ENCODE results near the gene FBN3.
"Not testable (repeated sequence)": the region's sequence is repeated elsewhere in the genome, so short reads cannot be mapped to it uniquely, and the experiment has no call there.

The FBN3 gene

DNA sequence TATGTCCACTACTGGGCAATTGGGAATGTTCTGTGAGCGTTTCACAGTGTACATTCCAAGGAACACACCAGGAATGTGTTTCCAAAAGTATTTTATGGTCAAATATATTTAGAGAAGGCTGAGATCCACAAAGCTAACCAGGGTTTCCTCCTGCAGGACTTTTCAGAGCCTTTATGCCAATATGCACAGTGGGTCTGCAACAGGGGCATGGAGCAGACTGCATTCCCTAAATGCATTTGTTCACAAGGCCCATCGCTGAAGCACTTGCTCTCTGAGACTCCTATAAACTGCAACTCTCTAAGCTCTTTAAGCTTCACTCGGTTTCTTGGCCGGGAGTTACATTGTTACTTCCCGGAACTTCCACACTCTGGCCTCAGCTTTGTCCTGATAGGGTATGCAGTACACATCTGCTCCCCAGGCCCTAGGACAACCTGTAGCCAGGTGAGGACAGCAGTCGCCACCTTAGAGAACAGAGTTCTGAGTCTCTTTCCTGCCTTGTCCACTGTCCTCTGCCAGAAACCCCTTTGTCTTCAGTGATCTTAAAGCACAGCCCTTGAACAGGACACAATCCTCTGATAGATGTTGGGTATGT, 33.5 kb downstream of the FBN3 start:
- FAIRE-seq: no peak

DNA sequence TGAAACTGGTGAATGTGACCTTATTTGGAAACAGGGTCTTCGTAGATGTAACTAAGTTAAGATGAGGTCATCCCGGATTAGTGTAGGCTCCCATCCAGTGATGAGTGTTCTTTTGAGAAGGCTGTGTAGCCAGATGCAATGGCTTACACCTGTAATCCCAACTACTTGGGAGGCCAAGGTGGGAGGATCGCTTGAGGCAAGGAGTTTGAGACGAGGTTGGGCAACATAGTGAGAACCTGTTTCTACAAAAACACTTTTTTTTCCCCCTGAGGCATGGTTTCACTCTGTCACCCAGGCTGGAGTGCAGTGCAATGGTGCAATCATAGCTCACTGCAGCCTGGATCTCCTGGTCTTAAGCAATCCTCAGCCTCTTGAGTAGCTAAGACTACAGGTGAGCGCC, 36.4 kb downstream of the FBN3 start:
- FAIRE-seq: no peak

DNA sequence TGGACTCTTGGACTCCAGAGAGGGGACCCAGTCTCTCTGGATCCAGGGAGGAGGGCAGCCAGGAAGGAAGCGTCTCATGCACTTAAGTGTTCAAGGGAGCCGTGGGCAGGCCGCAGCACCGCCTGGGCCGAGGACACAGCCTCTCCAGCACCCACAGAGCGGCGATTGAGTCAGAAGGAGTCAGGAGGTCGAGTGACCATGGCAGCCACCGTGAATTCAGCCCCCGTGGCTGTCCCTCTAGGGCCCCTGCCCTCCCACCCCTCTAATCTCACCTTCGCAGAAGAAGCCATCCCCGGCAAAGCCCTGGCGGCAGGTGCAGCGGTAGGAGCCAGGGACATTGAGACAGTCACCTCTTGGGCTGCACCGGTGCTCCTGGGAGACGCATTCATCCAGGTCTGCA, 38.0 kb downstream of the FBN3 start:
- no peak for FAIRE-seq

- no peak for FAIRE-seq
Observed at GRCh38 chr19:8110931-8111330, 38.5 kb downstream of the FBN3 start.

DNA sequence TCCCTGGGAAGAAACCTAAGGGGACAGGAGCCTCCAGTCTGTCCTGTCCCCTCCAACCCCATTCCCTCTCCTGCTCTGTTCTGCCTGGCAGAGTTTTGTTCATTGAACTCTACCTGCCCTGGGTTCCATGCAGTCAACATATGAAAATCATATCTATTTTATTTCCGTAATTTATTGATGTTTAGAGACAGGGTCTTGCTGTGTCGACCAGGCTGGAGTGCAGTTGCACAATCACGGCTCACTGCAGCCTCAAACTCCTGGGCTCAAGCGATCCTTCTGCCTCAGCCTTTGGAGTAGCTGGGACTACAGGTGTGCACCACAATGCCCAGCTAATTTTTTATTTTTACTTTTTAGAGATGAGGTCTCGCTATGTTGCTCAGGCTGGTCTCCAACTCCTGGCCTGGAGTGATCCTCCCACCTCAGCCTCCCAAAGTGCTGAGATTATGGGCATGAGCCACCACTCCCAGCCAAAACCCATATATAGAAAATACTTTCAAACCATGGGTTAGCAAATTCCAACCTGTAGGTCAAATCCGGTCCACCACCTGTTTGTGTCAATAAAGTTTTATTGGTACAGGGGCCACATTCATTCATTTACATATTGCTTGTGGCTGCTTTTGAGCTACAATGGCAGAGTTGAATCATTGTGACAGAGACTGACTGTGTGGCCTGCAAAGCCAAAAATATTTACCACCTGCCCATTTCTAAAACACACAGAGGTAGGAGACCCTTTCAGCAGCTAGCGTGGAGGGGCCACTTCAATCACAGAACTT, 39.3 kb downstream of the FBN3 start:
- no peak for FAIRE-seq

GRCh38 chr19:8109455-8109854, 39.9 kb downstream of the FBN3 start:
- no peak for FAIRE-seq

- no peak for FAIRE-seq
Observed at GRCh38 chr19:8108560-8109445, 40.6 kb downstream of the FBN3 start.

- no peak for FAIRE-seq
Observed at GRCh38 chr19:8107301-8107903, 42.0 kb downstream of the FBN3 start.

DNA sequence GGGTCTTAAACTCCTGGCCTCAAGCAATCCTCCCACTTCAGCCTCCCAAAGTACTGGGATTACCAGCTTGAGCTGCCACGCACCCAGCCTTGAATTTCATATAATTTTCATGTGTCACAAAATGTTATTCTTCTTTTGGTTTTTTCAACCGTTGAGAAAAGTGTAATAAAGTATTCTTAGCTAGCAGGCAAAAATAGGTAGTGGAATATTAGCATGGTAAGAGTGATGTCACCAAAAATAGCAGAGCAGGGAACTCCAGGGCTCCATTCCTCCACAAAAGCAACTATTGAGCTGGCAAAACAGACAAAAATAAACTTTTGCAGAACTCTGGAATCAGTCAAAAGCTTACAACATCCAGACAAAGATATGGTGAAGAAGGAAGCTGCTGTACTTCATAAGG, 43.9 kb downstream of the FBN3 start:
- no peak for FAIRE-seq

- FAIRE-seq: not testable (repeated sequence)
Observed at GRCh38 chr19:8101910-8102309, 47.5 kb downstream of the FBN3 start.

DNA sequence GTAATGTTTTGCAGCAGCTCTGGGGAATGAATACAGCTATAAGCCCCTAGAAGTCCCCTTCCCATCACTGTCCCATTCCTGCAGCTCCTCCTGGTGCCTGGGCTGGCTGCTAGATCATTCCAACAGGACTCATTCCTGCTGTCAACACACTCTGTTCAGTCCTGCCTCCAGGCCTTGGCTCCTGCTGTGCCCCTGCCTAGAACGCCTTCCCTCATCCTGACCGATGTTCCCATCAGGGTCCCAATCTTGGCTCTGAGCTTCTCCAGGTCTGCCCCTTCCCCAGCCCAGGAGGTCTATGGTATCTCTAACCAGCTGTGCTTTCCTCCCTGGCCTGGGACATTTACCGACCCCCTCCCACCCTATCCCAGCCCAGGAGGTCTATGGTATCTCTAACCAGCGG, 48.1 kb downstream of the FBN3 start:
- no peak for FAIRE-seq

GRCh38 chr19:8097681-8098567, 51.5 kb downstream of the FBN3 start:
- FAIRE-seq: no peak

- no peak for FAIRE-seq
Observed at GRCh38 chr19:8097198-8097597, 52.2 kb downstream of the FBN3 start.

DNA sequence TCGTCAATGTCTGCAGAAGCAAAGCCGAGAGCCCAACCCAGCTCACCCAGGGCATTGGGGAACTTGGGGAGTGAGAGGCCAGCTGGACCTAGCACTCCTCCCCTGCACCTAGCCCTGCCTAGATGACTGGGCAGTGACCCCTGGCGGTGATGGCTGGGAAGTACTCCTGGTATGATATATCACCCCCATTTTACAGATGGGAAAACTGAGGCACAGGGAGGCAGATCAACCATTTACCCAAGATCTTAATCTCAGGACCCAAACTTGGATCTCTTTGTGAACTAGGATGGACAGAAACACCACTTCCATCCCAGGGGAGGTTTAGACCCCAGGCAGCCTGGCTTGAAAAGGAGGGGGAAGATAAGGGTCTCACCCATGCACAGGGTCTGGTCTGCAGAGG, 53.3 kb downstream of the FBN3 start:
- no peak for FAIRE-seq

- FAIRE-seq: no peak
Observed at GRCh38 chr19:8095354-8095886, 54.0 kb downstream of the FBN3 start.

GRCh38 chr19:8094336-8094735, 55.1 kb downstream of the FBN3 start:
- no peak for FAIRE-seq

DNA sequence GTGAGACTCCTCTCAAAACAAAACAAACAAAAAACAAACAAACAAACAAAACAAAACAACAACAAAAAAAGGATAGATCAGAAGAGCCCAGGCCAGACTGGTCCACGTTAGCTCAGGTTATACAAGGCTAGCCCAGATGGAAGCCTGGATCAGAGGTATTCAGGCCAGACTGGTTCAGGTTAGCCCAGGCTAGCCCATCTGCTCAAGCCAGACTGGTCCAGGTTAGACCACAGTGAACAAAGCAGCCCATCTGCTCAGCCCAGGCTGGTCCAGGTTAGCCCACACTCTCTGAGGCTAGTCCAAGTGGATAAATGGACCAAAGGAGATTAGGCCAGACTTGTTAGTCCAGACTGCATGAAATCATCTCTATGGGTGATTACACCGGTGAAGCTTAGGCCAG, 55.7 kb downstream of the FBN3 start:
- no peak for FAIRE-seq

- FAIRE-seq: no peak
Observed at GRCh38 chr19:8090950-8091349, 58.4 kb downstream of the FBN3 start.

- no peak for FAIRE-seq
Observed at GRCh38 chr19:8089664-8090601, 59.5 kb downstream of the FBN3 start.

DNA sequence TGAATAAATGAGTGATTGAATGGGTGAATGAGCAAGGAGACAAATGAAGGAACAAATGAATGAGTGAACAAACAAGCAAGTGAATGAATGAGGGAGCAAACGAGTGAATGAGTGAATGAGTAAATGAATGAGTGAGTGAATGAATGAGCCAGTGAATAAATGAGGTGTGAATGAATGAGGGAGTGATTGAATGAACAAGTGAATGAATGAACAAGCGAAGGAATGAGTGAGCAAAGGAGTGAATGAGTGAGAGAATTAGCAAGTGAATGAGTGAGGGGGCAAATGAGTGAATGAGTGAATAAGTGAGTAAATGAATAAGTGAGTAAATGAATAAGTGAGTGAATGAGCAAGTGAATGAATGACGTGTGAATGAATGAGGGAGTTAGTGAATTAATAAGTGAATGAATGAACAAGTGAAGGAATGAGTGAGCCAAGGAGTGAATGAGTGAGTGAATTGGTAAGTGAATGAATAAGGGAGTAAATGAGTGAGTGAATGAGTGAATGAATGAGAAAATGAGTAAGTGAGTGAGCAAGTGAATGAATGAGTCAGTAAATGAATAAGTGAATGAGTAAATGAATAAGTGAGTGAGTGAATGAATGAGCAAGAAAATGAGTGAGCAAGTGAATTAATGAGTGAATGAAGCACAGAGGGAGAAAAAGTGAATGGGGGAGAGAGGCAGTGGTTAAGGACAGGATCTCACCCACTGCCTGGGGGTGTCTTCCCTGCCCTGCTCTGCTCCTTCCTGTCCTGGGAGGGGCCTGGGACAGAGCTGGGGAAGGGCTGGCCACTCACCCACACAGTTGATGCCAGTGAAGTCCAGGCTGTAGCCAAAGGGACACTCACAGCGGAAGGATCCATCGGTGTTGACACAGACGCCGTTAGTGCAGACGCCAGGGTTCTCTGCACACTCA, 60.4 kb downstream of the FBN3 start:
- FAIRE-seq: no peak
